CD4-positive, alpha-beta T cell (primary cell): ENCODE measurements around the gene GATA5. TPM values are rescaled to one million over a fixed set of nuclear protein-coding genes. Genes with fewer than 3 reads are reported as not detected.
"Not testable (repeated sequence)": the region's sequence is repeated elsewhere in the genome, so short reads cannot be mapped to it uniquely, and the experiment has no call there.

ENCODE experiments used
- ATAC-seq: fragments of 200-7000 bp; cut with Tn5 transposase; one replicate; pipeline ENCODE4 v1.10.0; 2022; ENCODE audit warnings: mild to moderate bottlenecking; ENCODE audit not compliant: poor library complexity
- CTCF ChIA-PET: fragments of 350-600 bp; sonication (Branson Sonifier 250); formaldehyde crosslinking; loops from one replicate; lab custom pipeline; 2021; ENCODE audit warnings: antibody characterized with exemption, inconsistent platforms; lab: Charles Lee
- POLR2A ChIA-PET: fragments of 350-600 bp; sonication (Branson Sonifier 250); formaldehyde crosslinking; loops from one replicate; lab custom pipeline; 2021; ENCODE audit warnings: antibody characterized with exemption, inconsistent platforms; lab: Charles Lee
- DNase-seq, 14 experiments: peaks; one replicate each; pipeline ENCODE4 v3.0.0-alpha.2; 2013 to 2020; ENCODE audit warnings: mixed read lengths in 2 of 14
- H3K27ac ChIP-seq, 2 donors: one replicate each; pipeline versions ENCODE4 v1.5.1 to v1.7.0; 2013; ENCODE audit warnings: low read length in 2 of 2, low read depth in 1 of 2, mild to moderate bottlenecking in 1 of 2
- H3K27me3 ChIP-seq, 2 experiments: 1 replicate in 1 of 2; 2 replicates in 1 of 2; pipeline versions ENCODE4 v1.6.1 to v1.7.0; 2013; ENCODE audit warnings: low read length in 2 of 2, control low read depth in 1 of 2, mild to moderate bottlenecking in 1 of 2, moderate library complexity in 1 of 2; ENCODE audit not compliant: insufficient read depth in 2 of 2, control insufficient read depth in 1 of 2
- H3K36me3 ChIP-seq: one replicate; pipeline ENCODE4 v1.6.1; 2013; ENCODE audit warnings: low read length, control low read depth; ENCODE audit not compliant: insufficient read depth
- H3K4me1 ChIP-seq: one replicate; pipeline ENCODE4 v1.6.1; 2013; ENCODE audit warnings: low read length, control low read depth; ENCODE audit not compliant: insufficient read depth
- H3K4me3 ChIP-seq: one replicate; pipeline ENCODE4 v1.5.1; 2013; ENCODE audit warnings: mild to moderate bottlenecking, low read length, moderate library complexity
- H3K9me3 ChIP-seq, 2 experiments: 1 replicate in 1 of 2; 2 replicates in 1 of 2; pipeline versions ENCODE4 v1.6.1 to v1.7.0; 2013; ENCODE audit warnings: low read length in 2 of 2, mild to moderate bottlenecking in 2 of 2, control low read depth in 1 of 2, moderate library complexity in 1 of 2; ENCODE audit not compliant: control insufficient read depth in 1 of 2, insufficient read depth in 1 of 2
- H3K27ac Mint-ChIP-seq: one replicate; pipeline ENCODE4 v1.8.0; 2020; ENCODE audit warnings: mixed read lengths
- H3K27me3 Mint-ChIP-seq: one replicate; pipeline ENCODE4 v1.8.0; 2021; ENCODE audit warnings: mixed read lengths
- H3K36me3 Mint-ChIP-seq: one replicate; pipeline ENCODE4 v1.8.0; 2021; ENCODE audit warnings: low read depth, mixed read lengths
- H3K4me1 Mint-ChIP-seq: one replicate; pipeline ENCODE4 v1.8.0; 2021; ENCODE audit warnings: low read depth, mixed read lengths
- H3K4me3 Mint-ChIP-seq: one replicate; pipeline ENCODE4 v1.8.0; 2020; ENCODE audit warnings: mild to moderate bottlenecking, mixed read lengths
- H3K9me3 Mint-ChIP-seq: one replicate; pipeline ENCODE4 v1.8.0; 2020; ENCODE audit warnings: mixed read lengths
- CTCF ChIP-seq: fragments of 200-600 bp; IDR thresholded peaks from one replicate; pipeline ENCODE4 v1.8.0; 2022; ENCODE audit warnings: antibody characterized with exemption, mild to moderate bottlenecking
- intact Hi-C, 2 experiments: fragments of 100-400 bp; cut with DNase I in 1 of 2; cut with micrococcal nuclease in 1 of 2; formaldehyde crosslinking; loops; one replicate each; pipeline versions ENCODE4 v1.15.1 to v1.9.0; 2023 to 2025; cut with DNase I, micrococcal nuclease
- total RNA-seq, 174 experiments: library from RNA in 2 of 174; stranded (reverse) in 2 of 174; gene quantifications; one replicate each; pipeline ENCODE4 v1.2.3 and lab custom pipeline; 2021 to 2026

GATA5 gene
- total RNA-seq, 2 experiments from 2014 or later: not detected

GRCh38 chr20:62493253-62493885 lies 17.6 kb upstream of the GATA5 start:
- Histone ChIP-seq H3K4me1 (peaks cover 3% of the 10 kb centered on the region), H3K36me3 (no peaks in the 10 kb centered on the region), H3K4me3 (no peak overlapping the region), H3K27ac (no peak overlapping the region), H3K27me3 (peaks cover 0 to 11% of the 10 kb centered on the region in 2 experiments), H3K9me3 (peaks cover 0 to 10% of the 10 kb centered on the region in 2 experiments)
- no peak for TF ChIP-seq CTCF
- Mint-ChIP-seq H3K27me3 (peaks cover 19% of the 10 kb centered on the region), H3K36me3 (no peaks in the 10 kb centered on the region), H3K4me3 (no peak overlapping the region), H3K4me1 (no peaks in the 10 kb centered on the region), H3K27ac (no peak overlapping the region), H3K9me3 (no peaks in the 10 kb centered on the region)
- intact Hi-C loops: loop anchor here in 1 of 2 experiments (10.0 kb wide), 2 partner anchors 479 to 511 kb away; partner anchors contain the start of gene BHLHE23
- POLR2A ChIA-PET: no interaction called here
- ATAC-seq (no peak), DNase-seq (no peak)
- CTCF ChIA-PET: no interaction called here

- H3K27ac ChIP-seq: no peak overlapping the region
- H3K4me3 ChIP-seq: no peak overlapping the region
- intact Hi-C loops: loop anchor here in 1 of 2 experiments (10.0 kb wide), 2 partner anchors 478 to 512 kb away; partner anchors contain the start of gene BHLHE23
- H3K36me3 Mint-ChIP-seq: no peaks in the 10 kb centered on the region
- H3K27ac Mint-ChIP-seq: no peak overlapping the region
- no peak for TF ChIP-seq CTCF
- H3K9me3 ChIP-seq: peaks cover 0 to 10% of the 10 kb centered on the region in 2 experiments
- ChIA-PET POLR2A (no interaction called here), CTCF (no interaction called here)
- H3K4me1 ChIP-seq: peaks cover 3% of the 10 kb centered on the region
- H3K27me3 Mint-ChIP-seq: peaks cover 23% of the 10 kb centered on the region
- H3K9me3 Mint-ChIP-seq: no peaks in the 10 kb centered on the region
- no peaks in the 10 kb centered on the region for H3K36me3 ChIP-seq
- H3K4me3 Mint-ChIP-seq: no peak overlapping the region
- H3K4me1 Mint-ChIP-seq: no peaks in the 10 kb centered on the region
- DNase-seq: no peak
- no peak for ATAC-seq
- peaks cover 5 to 11% of the 10 kb centered on the region in 2 experiments for H3K27me3 ChIP-seq
Observed at GRCh38 chr20:62492711-62493110, 16.9 kb upstream of the GATA5 start.

GRCh38 chr20:62490783-62491182 lies 15.0 kb upstream of the GATA5 start:
- H3K36me3 Mint-ChIP-seq, H3K4me3 Mint-ChIP-seq, H3K4me1 Mint-ChIP-seq, CTCF ChIA-PET, H3K4me3 ChIP-seq, POLR2A ChIA-PET, H3K9me3 ChIP-seq, ATAC-seq, H3K27ac ChIP-seq, H3K9me3 Mint-ChIP-seq, H3K4me1 ChIP-seq, H3K36me3 ChIP-seq, DNase-seq, H3K27ac Mint-ChIP-seq: not testable (repeated sequence)
- H3K27me3 ChIP-seq: peaks cover 19 to 23% of the 10 kb centered on the region in 2 experiments
- peaks cover 35% of the 10 kb centered on the region for H3K27me3 Mint-ChIP-seq
- intact Hi-C loops: loop anchor here in 1 of 2 experiments (10.0 kb wide), 2 partner anchors 476 to 514 kb away; partner anchors contain the start of gene BHLHE23
